GM21786 (cell line): ENCODE results near the gene CECR2.

Experiments used
- ATAC-seq: cut with Tn5 transposase; IDR thresholded peaks from one replicate; pipeline ENCODE4 v1.9.1; 2021; ENCODE audit not compliant: unreplicated experiment

CECR2 gene

GRCh38 chr22:17590586-17590985 is 221.3 kb downstream of the CECR2 start:
- ATAC-seq, result no peak

DNA sequence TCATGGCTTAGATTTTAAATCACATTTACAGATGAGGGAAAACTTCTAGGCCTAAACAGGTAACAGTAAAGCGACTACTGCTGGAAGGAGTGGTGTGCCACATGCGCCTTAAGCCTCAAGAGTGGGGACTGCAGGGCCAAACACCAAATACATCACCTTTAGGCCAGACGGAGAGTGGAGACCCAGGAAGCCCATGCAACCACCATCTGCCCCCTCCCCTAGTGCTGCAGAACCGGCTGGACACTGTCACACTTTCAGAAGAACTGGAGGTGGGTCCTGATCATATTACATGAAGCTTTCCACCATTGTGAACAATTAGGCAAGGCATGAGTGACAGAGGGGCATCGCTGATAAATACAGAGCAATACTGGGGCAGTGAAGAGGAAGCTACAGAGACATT is 222.9 kb downstream of the CECR2 start:
- ATAC-seq, result no peak

DNA sequence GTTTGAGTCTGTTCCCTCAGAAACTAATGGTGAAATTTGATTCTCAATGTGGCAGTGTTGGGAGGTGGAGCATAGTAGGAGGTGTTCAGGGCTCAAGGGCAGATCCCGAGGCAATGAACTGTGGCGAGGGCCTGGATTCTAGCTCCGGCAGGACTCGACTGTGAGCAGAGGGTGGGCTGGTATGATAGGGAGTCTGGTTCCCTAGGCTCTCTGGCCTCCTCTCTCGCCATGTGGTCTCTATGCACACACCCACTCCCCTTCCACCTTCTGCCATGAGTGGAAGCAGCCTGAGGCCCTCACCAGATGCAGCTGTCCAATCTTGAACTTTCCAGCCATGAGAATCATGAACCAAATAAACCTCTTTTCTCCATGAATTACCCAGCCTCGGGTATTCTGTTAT is 227.0 kb downstream of the CECR2 start:
- ATAC-seq, result no peak

- ATAC-seq, result no peak
Measured at GRCh38 chr22:17597217-17597616, 228.0 kb downstream of the CECR2 start.

GRCh38 chr22:17598318-17598717 is 229.1 kb downstream of the CECR2 start:
- no peak for ATAC-seq

- ATAC-seq, result no peak
Measured at GRCh38 chr22:17601031-17601430, 231.8 kb downstream of the CECR2 start.

DNA sequence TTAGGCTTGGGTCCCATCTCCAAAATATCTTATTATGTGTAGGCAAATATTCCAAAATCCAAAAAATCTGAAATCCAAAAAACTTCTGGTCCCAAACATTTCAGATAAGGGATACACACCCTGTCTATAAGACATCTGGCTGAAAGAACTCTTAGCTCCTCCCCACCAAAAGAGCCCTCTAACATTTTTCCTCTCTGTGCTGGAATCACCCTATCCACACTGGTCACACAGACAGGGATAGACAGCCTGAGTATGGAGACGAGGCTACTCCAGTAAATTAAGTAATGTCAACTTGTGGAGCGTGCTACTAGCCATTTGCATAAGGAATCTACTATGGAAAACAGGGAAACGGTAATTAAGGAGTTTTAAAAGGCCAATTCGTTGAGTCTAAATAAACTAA is 234.4 kb downstream of the CECR2 start:
- ATAC-seq, result no peak

DNA sequence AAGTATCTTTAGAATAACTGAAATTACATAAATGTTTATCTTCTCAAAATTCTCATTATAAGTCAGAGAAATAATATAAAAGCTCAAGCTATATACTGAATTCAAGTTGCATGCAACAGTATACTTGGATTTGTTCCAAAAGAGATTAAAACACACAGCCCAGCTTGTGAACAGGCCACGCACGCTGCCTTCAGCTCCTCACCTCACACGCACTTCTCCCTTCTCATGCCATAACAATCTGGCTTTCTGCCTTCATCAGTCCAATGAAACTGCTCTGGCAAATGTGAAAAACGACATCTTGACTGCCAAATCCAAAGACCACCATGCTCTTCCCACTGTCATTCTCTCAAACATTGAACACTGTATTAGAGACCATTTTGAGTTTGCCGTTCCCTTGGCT is 237.2 kb downstream of the CECR2 start:
- no peak for ATAC-seq
